OCI-M2 (cell line): ENCODE data around the gene CYP26C1.

Experiments
- DNase-seq: peaks from one replicate; lab custom pipeline; 2025; ENCODE audit not compliant: unreplicated experiment; lab: John Stamatoyannopoulos, UW

Gene CYP26C1

DNA sequence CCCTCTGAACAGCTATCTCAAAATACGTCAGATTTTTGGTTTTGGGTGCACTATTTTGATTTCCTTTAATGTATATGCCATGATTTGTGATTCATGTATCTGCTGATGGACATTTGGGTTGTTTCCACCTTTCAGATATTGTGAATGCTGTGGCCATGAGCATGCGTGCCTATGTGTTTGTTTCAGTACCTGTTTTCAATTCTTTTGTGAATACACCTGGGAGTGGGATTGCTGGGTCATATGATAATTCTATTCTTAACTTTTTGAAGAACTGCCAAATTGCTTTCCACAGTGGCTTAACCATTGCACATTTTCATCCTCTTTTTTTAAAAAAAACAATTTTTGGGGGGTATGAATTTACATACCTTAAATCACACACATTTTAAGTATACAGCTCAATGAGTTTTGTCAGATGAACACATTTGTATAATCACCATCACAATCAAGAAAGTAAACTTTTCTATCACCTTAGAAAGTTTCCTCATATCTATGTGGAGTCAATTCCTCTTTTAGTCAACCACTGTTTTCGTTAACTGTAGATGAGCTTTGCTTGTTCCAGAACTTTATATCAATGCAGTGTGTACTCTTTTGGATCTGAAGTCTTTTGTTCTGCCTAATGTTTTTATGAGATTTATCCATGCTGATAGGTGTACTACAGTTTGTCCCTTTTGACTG, 50.0 kb downstream of the CYP26C1 start:
- no peak for DNase-seq

DNA sequence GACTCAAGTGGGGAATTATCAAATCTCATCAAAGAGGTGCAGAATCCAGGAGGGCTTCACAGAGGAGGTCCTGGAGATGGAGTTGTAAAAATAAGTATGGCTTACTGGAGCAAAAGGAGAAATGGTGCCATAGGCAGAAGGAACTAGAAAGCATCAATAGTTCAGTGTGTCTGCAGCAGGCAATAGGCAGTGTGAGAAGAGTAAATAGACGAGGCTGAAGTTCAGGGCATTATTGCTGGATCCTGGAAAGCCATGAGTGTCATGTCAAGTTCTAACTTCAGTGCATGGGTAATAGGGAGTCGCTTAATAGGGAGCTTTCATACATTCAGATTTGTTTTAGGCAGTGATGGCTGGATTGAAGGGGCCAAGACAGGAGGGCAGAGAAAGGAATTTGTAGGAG, 52.4 kb downstream of the CYP26C1 start:
- DNase-seq = no peak

GRCh38 chr10:93115661-93116383, 55.2 kb downstream of the CYP26C1 start:
- no peak for DNase-seq
